Nephron (organoid): ENCODE data around the gene NR5A2.

Experiments used
- H3K27ac Mint-ChIP-seq, 3 experiments: 2 replicates each; pipeline ENCODE4 v1.8.0; 2020; ENCODE audit warnings: mixed read lengths in 3 of 3, mild to moderate bottlenecking in 2 of 3, moderate library complexity in 1 of 3
- H3K27me3 Mint-ChIP-seq: 2 replicates; pipeline ENCODE4 v1.8.0; 2021; ENCODE audit warnings: low read depth, mild to moderate bottlenecking, moderate library complexity, mixed read lengths
- H3K36me3 Mint-ChIP-seq: 2 replicates; pipeline ENCODE4 v1.8.0; 2020; ENCODE audit warnings: low read depth, mixed read lengths
- H3K4me1 Mint-ChIP-seq: 2 replicates; pipeline ENCODE4 v1.8.0; 2020; ENCODE audit warnings: mixed read lengths
- H3K4me3 Mint-ChIP-seq, 3 experiments: 2 replicates each; pipeline ENCODE4 v1.8.0; 2020; ENCODE audit warnings: mild to moderate bottlenecking in 3 of 3, mixed read lengths in 3 of 3, moderate library complexity in 2 of 3
- H3K9me3 Mint-ChIP-seq: 2 replicates; pipeline ENCODE4 v1.8.0; 2020; ENCODE audit warnings: mixed read lengths
- CTCF ChIP-seq, 3 experiments: fragments of 200-600 bp; sonication (generic); IDR thresholded peaks; one replicate each; pipeline ENCODE4 v1.5.0; 2021; ENCODE audit warnings: antibody characterized with exemption in 3 of 3; ENCODE audit not compliant: unreplicated experiment in 3 of 3

Gene NR5A2

GRCh38 chr1:200143347-200143746 lies 115.8 kb downstream of the NR5A2 start:
- Mint-ChIP-seq H3K27ac (no peak overlapping the region), H3K9me3 (no peaks in the 10 kb centered on the region), H3K36me3 (peaks cover 4% of the 10 kb centered on the region), H3K4me3 (no peak overlapping the region), H3K27me3 (peaks cover 6% of the 10 kb centered on the region), H3K4me1 (no peaks in the 10 kb centered on the region)
- TF ChIP-seq CTCF (IDR thresholded peaks at IDR 0.05; ENCODE audit: unreplicated experiment in 3 of 3), result no peak

- Mint-ChIP-seq H3K27ac (no peak overlapping the region), H3K9me3 (no peaks in the 10 kb centered on the region), H3K4me1 (no peaks in the 10 kb centered on the region), H3K36me3 (peaks cover 4% of the 10 kb centered on the region), H3K4me3 (no peak overlapping the region), H3K27me3 (peaks cover 6% of the 10 kb centered on the region)
- TF ChIP-seq CTCF (IDR thresholded peaks at IDR 0.05; ENCODE audit: unreplicated experiment in 3 of 3), result no peak
Observed at GRCh38 chr1:200146100-200146499, 118.6 kb downstream of the NR5A2 start.

- Mint-ChIP-seq H3K9me3 (no peaks in the 10 kb centered on the region), H3K36me3 (peaks cover 4% of the 10 kb centered on the region), H3K4me1 (no peaks in the 10 kb centered on the region), H3K4me3 (no peak overlapping the region), H3K27me3 (peaks cover 6% of the 10 kb centered on the region), H3K27ac (no peak overlapping the region)
- TF ChIP-seq CTCF (IDR thresholded peaks at IDR 0.05; ENCODE audit: unreplicated experiment in 3 of 3), result no peak
Observed at GRCh38 chr1:200147094-200147493, 119.6 kb downstream of the NR5A2 start.

GRCh38 chr1:200147742-200148141 lies 120.2 kb downstream of the NR5A2 start:
- Mint-ChIP-seq H3K36me3 (peaks cover 4% of the 10 kb centered on the region), H3K27me3 (peaks cover 6% of the 10 kb centered on the region), H3K9me3 (no peaks in the 10 kb centered on the region), H3K4me1 (no peaks in the 10 kb centered on the region), H3K27ac (no peak overlapping the region), H3K4me3 (no peak overlapping the region)
- TF ChIP-seq CTCF (IDR thresholded peaks at IDR 0.05; ENCODE audit: unreplicated experiment in 3 of 3), result no peak

- Mint-ChIP-seq H3K27me3 (peaks cover 4% of the 10 kb centered on the region), H3K4me1 (no peaks in the 10 kb centered on the region), H3K4me3 (no peak overlapping the region), H3K36me3 (peaks cover 4% of the 10 kb centered on the region), H3K9me3 (no peaks in the 10 kb centered on the region), H3K27ac (no peak overlapping the region)
- no peak for TF ChIP-seq CTCF (IDR thresholded peaks at IDR 0.05; ENCODE audit: unreplicated experiment in 3 of 3)
Observed at GRCh38 chr1:200150006-200150405, 122.5 kb downstream of the NR5A2 start.

- no peak for TF ChIP-seq CTCF (IDR thresholded peaks at IDR 0.05; ENCODE audit: unreplicated experiment in 3 of 3)
- peaks cover 4% of the 10 kb centered on the region for H3K36me3 Mint-ChIP-seq
- no peaks in the 10 kb centered on the region for H3K9me3 Mint-ChIP-seq
- H3K4me3 Mint-ChIP-seq, result no peak overlapping the region
- H3K27ac Mint-ChIP-seq, result no peak overlapping the region
- H3K27me3 Mint-ChIP-seq, result peaks cover 4% of the 10 kb centered on the region
- H3K4me1 Mint-ChIP-seq, result no peaks in the 10 kb centered on the region
Observed at GRCh38 chr1:200150721-200151120, 123.2 kb downstream of the NR5A2 start.
